A172 (cell line): Measurements from ENCODE around the gene ARPC1A. TPM values are rescaled to one million over a fixed set of nuclear protein-coding genes. Genes with fewer than 3 reads are reported as not detected.
"Not testable (repeated sequence)": the region's sequence is repeated elsewhere in the genome, so short reads cannot be mapped to it uniquely, and the experiment has no call there.

ENCODE experiments used
- DNase-seq: peaks from one replicate; pipeline ENCODE4 v3.0.0-alpha.2; 2015; ENCODE audit warnings: low spot score
- total RNA-seq: library from RNA; depleted of rRNA; stranded (reverse); fragments of >200 nt; shearing (Covaris generic); gene quantifications from 2 replicates; pipeline ENCODE4 v1.2.3, GENCODE V29; 2014

ARPC1A gene
- total RNA-seq, 1 experiment from 2014 or later = 351 TPM

DNA sequence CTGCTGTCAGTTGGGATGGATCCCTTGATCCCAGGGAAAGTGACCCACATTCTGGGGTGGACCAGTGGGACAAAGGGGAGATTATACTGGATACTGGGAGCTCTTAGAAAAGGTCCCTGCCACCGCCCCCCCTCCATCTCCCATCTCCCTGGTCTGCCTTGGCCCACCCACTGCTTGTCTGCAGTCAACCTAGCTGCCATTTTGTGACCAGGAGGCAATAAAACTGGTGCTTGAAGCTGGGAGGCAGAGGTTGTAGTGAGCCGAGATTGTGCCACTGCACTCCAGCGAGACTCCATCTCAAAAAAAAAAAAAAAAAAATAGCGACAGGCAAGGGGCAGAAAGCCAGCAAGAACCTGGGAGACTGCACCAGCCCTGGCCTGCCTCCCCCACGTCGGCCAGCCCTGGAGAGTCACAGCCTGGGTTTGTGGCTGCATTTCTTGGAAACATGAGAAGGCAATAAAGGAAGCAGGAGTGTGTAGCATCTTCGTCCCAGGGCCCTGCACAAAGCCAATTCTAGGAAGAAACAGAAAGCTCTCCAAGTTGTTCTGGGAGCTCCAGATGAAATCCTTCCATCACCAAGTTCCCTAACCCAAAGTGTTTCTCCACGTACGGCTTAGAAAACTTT lies 44.2 kb downstream of the ARPC1A start:
- DNase-seq = no peak

DNA sequence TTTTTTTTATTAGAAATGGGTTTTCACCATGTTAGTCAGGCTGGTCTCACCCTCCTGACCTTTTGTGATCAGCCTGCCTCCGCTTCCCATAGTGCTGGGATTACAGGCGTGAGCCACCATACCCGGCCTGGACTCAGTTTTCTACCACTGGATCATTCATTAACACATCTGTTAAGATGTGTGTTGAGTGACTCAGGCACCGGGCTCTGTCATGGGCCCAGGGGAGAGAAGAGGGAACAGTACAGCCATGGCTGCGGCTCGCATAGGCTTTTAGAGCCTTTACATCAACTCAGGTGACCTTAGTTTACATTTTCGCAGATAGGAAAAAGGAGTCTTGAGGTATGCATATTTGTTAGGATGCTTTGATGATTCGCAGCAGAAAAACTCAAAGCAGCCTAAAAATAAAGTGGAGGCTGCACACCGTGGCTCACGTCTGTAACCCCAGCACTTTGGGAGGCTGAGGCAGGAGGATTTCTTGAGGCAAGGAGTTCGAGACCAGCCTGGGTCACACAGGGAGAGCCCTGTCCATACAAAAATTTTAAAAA lies 45.8 kb downstream of the ARPC1A start:
- DNase-seq = no peak

DNA sequence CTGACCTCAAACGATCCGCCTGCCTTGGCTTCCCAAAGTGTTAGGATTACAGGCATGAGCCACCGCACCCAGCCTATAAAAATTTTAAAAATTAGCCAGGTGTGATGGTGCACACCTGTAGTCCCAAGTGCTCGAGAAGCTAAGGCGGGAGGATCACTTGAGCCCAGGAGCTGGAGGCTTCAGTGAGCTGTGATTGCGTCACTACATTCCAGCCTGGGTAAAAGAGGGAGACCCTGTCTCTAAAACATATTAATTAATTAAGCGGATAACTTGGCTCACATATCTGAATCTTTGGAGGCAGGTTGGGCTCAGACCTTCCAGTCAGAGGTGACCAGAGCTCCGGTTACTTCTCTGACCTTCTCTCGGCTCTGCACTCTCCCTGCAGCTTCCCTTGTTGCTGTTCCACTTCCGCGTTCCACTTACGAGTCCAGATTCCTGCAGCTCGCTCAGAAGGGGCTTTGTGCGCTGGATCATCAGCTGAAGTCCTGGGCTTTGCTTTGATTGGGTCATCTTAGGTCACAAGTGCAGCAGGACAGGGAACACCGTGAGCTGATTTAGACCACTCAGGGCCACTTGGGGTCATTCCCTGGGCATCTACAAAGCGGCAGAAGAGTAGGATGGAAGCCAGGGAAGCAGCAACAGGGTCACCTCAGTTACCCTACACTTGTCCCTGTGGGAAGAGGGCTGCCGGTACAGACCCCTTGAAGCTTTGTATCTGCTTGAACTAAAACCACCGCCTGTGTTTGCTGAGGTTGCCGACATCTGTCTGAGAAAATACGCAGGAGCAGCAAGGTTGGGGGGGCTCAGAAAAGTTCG lies 46.8 kb downstream of the ARPC1A start:
- DNase-seq = no peak

DNA sequence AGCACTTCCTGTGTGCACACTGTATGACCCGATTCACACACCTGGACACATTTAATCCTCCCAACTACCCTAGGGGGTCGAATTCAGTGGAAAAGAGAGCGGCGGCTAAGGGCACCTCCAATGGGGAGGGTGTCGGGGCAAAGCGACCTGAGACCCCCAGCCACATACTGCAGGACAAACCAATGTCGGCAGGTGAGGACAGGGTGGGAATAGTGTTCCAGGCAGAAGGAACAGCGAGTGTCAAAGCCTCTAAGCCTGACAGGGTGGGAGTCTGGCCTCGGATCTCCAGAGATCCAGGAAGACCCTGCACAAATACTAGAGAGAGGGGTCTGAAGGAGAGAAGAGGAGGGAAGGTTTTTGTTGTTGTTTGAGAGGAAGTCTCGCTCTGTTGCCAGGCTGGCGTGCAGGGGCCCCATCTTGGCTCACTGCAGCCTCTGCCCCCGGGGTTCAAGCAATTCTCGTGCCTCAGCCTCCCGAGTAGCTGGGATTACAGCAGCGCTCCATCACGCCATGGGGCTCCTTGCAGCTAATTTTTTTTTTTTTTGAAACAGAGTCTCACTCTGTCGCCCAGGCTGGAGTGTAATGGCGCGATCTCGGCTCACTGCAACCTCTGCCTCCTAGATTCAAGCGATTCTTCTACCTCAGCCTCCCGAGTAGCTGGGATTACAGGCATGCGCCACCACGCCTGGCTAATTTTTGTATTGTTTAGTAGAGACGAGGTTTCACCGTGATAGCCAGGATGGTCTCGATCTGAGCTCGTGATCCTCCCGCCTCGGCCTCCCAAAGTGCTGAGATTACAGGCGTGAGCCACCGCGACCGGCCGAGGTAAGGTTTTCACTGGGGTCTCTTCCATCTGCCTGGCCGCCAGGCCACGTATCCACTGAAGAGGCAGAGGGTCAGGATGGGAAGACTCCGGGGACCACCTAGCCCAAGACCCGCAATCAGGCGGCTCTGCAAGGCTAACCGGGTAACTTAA lies 47.7 kb downstream of the ARPC1A start:
- DNase-seq = no peak

DNA sequence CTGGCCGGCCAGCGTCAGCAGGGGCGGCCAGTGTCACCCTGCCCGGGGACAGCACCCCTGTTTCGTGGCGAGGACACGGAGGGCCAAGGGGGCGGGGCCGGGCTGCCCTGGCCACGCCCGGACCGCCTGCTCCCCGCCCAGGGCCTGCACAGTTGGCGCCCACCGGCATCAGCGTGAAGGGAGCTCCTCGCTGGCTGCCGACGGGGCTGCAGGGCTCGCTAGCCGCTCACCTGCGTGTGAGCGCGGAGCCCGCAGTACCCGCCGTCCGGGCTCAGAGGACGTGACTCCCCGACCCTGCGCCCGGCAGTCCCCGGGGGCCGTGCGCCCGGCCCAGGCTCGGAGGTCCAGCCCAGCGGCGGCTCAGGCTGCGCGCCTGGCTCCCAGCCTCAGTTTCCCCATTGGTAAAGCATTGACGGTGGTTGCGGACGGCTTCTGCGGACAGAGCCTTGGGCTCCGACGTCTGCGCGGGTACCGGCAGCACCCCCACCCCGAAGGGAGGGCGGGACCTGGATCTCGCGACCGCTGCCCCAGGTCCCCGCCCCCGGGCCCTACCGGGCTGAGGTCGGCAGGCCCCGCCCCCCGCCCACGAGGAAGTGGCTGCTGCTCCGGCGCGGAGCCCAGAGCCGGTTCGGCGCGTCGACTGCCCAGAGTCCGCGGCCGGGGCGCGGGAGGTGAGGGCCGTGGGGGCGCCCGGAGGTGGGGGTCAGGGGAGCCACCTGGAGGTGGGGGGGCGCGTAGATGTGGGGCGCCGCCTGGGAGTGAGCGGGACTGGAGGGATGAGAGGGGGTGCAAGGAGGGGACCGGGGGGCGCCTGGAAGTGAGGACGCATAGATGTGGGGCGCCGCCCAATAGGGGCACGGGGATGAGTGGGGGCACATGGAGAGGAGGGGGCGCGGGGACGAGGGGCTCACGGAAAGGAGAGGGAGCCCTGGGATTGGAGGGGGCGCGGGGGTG lies 48.7 kb downstream of the ARPC1A start, which contains the start of gene ARPC1B:
TSS of gene ARPC1B (plus strand) at position 620 of the 954 bp plus-strand sequence. CDS start 10,985 bp downstream, outside the sequence.
- peak; percentile 69 for DNase-seq

DNA sequence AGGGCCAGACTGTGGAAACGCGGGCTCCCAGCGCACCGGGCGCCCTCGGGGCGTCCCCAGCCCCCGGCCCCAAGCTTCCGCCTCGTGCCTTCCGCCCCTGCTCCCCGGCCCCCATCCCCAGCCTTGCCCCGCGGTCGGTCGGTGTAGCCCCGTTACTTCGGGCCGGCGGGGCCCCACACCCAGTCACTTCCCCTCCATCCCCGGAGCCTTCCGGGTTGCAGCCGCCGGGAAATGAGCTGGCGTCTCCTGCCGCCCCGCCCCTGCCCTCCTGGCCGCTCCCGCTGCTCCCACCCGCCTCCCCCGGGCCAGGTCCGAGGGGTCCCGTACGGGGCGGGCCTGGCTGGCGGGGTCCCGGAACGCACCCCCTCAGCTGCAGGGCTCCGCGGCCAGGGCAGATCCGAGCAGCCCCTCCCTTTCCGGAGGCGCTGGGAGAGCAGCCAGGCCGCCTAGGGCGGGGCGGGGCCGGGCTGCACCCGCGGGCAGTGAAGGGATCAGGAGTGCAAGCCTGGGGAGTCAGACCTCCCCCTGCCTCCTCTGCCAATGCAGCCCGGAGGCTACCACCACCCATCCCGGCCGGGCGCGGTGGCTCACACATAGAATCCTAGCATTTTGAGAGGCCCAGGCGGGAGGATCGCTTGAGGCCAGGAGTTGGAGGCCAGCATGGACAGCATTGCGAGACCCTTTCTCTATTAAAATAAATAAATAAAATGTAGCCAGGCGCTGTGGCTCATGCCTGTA lies 49.5 kb downstream of the ARPC1A start:
- DNase-seq = peak; percentile 82

DNA sequence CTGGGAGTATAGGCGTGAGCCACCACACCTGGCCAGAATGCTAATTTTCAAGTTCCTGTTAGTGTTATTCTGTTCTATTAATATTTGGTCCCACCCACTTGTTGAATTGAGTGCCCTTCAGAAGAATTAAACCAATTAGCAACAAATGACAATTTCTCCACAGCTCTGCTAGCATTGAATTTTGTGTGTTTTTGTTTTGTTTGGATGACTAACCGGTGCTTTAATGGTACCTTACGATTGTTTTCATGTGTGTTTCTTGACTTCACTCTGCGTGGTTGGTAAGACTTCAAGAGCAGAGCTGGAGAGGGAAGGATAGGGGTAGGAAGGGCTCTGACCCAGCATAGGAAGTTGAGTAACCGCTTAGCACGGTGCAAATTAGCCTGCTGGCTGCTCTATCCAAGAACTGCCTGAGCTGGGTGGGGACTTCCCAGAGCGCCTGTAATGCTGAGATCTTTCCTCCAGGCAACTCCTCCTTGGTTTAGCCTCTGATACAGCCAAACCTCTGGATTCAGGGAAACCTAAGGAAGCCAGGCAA lies 53.4 kb downstream of the ARPC1A start:
- peak; percentile 90 for DNase-seq

DNA sequence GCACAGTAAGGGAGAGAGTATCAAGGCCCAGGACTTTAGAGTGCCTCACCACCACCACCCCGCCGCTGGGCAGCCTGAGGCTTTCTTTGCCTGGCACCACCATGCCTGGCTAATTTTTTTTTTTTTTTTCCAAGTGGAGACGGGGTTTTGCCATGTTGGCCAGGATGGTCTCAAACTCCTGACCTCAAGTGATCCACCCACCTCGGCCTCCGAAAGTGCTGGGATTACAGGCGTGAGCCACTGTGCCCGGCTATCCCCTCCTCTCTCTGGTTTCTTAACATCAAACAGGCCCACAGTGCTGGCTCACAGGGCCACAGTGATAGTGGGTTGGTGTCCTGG lies 54.0 kb downstream of the ARPC1A start:
- not testable (repeated sequence) for DNase-seq

DNA sequence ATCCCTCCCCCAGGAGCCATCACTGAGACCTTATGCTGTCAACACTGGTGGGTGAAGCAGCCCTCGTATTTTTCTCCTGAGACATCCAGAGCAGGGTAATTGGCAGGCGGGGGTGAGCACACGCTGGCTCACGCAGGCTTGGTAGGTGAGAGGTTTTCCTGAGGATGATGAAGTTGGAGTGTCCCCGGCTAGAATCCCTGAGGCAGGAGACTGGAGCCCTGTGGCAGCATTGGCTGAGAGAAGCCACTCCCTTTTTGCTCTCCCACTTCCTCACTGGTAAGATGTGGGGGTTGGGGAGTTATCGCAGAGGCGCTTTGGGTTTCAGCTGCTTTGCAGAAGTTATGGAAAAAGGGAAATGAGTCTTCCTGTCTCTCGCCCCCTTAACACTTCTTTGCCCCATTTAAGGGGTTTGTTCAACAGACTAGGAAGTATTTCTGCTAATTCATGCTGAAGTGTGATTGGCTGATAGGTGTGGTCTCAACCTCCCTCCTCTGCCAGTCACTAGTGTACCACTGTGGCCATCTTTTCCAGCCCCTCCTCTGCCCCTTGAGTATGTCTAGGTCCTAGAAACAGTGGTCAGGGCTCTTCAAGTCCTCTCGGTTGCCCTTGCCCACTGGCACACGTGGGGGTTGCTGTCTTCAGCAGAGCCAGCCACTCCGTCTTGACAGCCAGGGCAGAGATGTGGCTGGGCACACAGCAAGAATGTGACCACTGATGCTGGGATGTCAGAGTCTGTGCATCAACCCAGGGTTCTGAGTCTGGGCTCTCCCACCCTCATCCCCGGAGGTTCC lies 54.5 kb downstream of the ARPC1A start:
- peak; percentile 80 for DNase-seq

DNA sequence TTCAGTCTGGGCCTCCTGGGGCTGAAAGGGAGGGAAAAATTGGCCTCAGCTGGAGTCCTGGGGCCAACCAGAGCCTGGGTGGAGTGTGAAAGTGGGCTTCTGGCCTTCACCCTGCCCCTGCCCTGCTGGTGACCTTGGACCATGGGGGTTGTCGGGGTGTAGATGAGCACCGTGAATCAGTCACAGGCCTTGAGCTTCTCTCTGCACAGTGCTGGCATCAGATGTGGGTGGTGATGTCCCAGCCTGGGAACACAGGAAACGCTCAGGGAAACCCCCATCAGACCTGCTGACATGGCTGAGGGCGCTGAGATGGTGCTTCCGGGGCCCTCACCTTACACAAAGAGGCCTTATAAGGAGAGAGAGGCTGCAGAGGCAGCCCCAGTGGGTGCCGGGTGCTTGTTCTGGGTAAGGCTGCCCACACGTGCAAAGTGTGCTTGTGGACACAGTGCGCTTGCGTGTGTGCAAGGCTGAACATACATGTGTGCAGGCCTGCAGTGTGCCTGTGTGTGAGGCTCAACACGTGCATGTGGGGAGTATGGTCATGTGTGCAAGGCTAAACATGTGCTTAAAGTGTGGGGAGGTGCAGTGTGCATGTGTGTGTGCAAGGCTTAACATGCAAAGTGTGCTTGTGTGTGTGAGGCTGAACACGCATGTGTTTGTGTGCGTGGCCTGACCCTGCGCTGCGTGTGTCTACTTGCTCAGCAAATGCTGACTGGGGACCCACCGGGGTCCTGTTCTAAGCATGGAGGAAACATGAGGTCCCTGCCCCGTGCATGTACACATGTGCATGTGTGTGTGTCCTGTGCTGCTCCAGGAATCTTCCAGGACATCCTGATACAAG lies 55.3 kb downstream of the ARPC1A start:
- peak; percentile 69 for DNase-seq

DNA sequence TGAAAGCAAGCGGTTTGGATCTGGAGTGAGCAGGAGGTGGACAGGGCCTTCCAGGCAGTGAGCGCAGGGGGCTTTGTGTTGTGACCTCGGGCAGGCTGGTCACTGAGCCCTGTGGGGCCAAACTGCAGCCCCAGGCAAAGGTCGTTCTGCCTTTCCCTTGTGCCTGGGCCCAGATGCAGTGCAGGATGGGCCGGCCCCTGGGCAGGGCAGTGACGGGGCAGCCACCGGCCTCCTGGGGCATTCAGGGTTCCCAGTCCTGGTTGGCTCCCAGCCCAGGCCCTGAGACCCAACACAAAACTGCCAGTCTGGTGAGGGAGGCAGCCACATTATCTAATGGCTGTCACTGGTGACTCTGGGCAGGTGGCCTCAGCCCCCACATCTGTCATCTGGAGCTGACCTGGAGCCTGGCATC lies 56.0 kb downstream of the ARPC1A start:
- no peak for DNase-seq

DNA sequence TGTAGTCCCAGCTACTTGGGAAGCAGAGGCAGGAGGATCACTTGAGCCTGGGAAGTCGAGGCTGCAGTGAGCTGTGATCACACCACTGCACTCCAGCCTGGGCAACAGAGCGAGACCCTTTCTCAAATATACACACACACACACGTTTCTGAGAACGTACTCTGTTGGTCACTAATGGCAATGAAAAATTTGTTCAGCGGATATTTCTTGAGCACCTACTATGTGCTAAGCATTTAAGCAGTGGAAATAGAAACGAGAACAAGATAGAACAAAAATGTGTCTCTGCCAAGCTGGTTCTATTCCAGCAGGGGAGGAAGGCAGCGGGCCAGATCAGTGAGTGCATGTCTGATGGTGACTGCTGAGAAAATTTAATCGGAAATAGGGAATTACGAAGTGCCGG lies 57.5 kb downstream of the ARPC1A start:
- DNase-seq = no peak

DNA sequence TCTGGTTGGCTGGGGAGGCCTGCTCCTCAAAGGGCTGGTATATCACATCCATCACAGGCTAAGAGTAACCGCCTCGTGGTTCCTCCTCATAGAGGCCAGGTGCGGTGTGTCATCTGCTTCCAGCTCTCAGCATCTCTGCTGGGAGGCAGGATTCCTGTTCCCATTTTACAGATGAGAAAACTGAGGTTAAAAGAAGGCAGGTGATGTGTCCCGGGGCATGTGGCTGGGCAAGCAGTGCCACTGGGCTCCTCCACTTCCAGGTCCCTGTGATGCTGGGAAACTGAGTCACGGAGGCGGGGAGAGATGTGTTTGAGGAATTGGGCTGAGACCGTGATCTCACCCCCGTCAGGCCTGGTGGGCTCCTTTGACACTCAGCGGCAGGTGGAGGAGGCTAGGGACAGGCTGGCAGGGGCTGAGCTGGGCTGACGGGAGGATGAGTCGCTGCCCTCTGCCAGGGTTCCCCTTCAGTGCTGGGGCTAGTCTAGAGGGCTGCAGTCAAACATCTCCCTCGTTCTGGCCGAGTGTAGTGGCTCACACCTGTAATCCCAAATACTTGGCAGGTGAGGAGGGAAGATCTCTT lies 58.2 kb downstream of the ARPC1A start:
- DNase-seq = no peak

DNA sequence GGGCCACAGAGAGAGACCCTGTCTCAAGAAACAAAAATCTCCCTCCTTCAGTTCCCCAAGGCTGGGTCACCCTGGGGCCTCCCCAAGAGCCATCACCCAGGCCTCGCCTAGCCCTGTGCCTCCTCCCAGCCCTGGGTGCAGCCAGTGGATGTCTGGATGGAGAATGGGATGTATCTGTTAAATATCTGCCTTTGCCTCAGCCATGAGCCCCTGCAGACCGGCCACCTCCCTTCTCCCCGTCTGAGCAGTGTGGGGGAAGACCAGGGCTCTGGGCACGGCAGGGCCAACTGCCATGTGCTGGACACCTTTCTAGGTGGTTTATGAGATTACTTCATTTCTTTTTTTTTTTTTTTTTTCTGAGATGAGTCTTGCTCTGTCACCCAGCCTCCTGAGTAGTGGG lies 58.8 kb downstream of the ARPC1A start:
- DNase-seq = no peak

DNA sequence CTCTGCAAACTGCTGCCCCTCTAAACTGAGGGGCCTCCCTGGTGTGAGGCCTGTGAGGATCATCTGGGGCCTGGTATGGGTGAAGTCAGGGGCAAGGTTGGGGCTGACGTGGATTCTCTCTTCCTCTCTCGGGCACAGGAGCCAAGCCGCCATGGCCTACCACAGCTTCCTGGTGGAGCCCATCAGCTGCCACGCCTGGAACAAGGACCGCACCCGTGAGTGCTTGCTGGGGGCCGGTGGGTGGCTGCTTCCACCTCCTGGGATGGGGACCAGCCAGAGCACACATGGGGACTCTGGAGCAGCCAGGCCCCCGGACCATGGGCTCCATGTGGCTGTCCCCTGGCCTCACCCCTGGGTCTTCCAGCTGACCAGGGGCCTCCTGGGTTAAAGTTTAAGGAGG lies 59.9 kb downstream of the ARPC1A start:
- DNase-seq = no peak

DNA sequence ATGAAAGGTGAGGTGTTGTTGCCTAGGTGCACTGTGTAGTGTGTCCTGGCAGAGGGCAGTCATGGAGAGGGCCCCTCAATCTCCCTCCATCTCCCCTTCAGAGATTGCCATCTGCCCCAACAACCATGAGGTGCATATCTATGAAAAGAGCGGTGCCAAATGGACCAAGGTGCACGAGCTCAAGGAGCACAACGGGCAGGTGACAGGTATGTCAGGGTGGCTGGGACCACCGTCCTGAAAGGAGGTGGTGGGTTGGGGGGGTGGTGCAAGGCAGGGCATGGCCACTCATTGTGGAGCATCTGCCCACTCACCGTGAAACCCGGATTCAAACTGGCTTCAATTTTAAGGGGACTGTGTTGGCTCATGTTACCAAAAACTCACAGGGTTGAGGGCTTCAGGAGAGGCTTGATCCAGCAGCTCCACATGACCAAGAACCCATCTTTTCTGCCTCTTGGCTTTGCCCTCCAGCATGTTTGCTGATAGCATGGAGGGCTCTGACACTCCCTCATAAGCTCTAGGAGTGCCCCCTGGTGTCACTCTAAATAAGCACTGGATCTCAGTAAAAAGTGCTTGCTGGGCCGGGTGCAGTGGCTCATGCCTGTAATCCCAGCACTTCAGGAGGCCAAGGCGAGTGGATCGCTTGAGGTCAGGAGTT lies 61.0 kb downstream of the ARPC1A start:
- peak; percentile 55 for DNase-seq

DNA sequence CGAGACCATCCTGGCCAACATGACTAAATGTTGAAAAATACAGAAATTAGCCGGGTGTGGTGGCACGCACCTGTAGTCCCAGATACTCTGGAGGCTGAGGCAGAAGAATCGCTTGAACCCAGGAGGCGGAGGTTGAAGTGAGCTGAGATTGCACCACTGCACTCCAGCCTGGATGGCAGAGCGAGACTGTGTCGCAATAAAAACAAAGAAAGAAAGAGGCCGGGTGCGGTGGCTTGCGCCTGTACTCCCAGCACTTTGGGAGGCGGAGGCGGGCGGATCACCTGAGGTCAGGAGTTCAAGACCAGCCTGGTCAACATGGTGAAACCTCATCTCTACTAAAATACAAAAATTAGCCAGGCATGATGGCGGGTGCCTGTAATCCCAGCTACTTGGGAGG lies 61.5 kb downstream of the ARPC1A start:
- not testable (repeated sequence) for DNase-seq
